HepG2 (cell line): ENCODE data around the gene MAPK10.

Experiments
- HMGXB3 ChIP-seq: sonication (generic); formaldehyde crosslinking; IDR thresholded peaks from 2 replicates; pipeline ENCODE4 v1.4.0; 2020; ENCODE audit warnings: missing genetic modification reagents, borderline replicate concordance
- LBX2 ChIP-seq: sonication (generic); formaldehyde crosslinking; IDR thresholded peaks from 2 replicates; pipeline ENCODE4 v1.5.0; 2020; ENCODE audit warnings: missing genetic modification reagents, mild to moderate bottlenecking, borderline replicate concordance
- MAF1 ChIP-seq: sonication (generic); formaldehyde crosslinking; IDR thresholded peaks from 2 replicates; pipeline ENCODE4 v1.5.0; 2020; ENCODE audit warnings: missing genetic modification reagents, borderline replicate concordance
- POLR2A ChIP-seq, 2 experiments: IDR thresholded peaks; 2 replicates each; pipeline ENCODE4 v1.6.1; 2011; ENCODE audit warnings: low read depth in 2 of 2, low read length in 2 of 2, mild to moderate bottlenecking in 1 of 2, moderate library complexity in 1 of 2; ENCODE audit not compliant: insufficient read depth in 1 of 2
- SOX5 ChIP-seq: IDR thresholded peaks from 2 replicates; pipeline ENCODE4 v1.6.1; 2016; ENCODE audit warnings: borderline replicate concordance
- SOX6 ChIP-seq, 2 experiments: fragments of 450-650 bp in 1 of 2; sonication (generic) in 1 of 2; formaldehyde crosslinking in 1 of 2; IDR thresholded peaks; 2 replicates each; pipeline versions ENCODE4 v1.4.0 to v1.6.1; 2017 to 2020; ENCODE audit warnings: antibody characterized with exemption in 1 of 2, mild to moderate bottlenecking in 1 of 2, missing genetic modification reagents in 1 of 2
- SP4 ChIP-seq: sonication (generic); formaldehyde crosslinking; IDR thresholded peaks from 2 replicates; pipeline ENCODE4 v1.8.1; 2023; ENCODE audit warnings: mild to moderate bottlenecking, missing genetic modification reagents
- ZNF589 ChIP-seq: sonication (generic); formaldehyde crosslinking; conservative IDR thresholded peaks from 2 replicates; pipeline ENCODE4 v1.8.0; 2022; ENCODE audit warnings: mild to moderate bottlenecking, moderate library complexity, missing genetic modification reagents
- ZZZ3 ChIP-seq: sonication (generic); formaldehyde crosslinking; IDR thresholded peaks from 2 replicates; pipeline ENCODE4 v1.4.0; 2020; ENCODE audit warnings: missing genetic modification reagents, mild to moderate bottlenecking, borderline replicate concordance
- TF ChIP-seq, protein P1 (sequence below): sonication (generic); formaldehyde crosslinking; IDR thresholded peaks from 2 replicates; pipeline ENCODE4 v1.5.0; 2020; ENCODE audit warnings: mild to moderate bottlenecking, missing genetic modification reagents, moderate library complexity

DNA sequence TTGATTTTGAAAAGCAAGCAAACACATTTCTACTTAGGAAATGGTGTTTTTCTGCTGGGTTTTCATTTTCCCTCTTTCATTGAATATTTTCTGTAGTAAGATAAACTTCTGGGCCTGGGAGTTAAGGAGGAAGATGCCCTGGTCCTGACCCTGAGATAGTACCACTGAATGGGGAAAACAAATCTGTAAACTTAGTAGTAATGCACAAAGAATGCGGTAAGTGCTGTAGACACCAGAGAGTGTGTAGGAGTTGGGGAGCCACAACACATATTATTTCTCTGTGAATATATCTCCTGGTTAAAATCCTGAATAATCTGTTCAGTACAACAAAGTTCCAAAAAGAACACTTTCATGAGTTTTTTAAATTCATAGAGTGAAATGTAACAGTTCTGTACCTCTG is 178.3 kb downstream of the MAPK10 start:
- no peak for TF ChIP-seq SOX5 (CRISPR knock-in tag)
- TF ChIP-seq HMGXB3 (CRISPR knock-in tag) = no peak
- no peak for TF ChIP-seq SP4
- TF ChIP-seq LBX2 = no peak
- TF ChIP-seq ZZZ3 = no peak
- no peak for TF ChIP-seq MAF1 (CRISPR knock-in tag)
- TF ChIP-seq, protein P1, sequence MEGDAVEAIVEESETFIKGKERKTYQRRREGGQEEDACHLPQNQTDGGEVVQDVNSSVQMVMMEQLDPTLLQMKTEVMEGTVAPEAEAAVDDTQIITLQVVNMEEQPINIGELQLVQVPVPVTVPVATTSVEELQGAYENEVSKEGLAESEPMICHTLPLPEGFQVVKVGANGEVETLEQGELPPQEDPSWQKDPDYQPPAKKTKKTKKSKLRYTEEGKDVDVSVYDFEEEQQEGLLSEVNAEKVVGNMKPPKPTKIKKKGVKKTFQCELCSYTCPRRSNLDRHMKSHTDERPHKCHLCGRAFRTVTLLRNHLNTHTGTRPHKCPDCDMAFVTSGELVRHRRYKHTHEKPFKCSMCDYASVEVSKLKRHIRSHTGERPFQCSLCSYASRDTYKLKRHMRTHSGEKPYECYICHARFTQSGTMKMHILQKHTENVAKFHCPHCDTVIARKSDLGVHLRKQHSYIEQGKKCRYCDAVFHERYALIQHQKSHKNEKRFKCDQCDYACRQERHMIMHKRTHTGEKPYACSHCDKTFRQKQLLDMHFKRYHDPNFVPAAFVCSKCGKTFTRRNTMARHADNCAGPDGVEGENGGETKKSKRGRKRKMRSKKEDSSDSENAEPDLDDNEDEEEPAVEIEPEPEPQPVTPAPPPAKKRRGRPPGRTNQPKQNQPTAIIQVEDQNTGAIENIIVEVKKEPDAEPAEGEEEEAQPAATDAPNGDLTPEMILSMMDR (CRISPR knock-in tag) = no peak
- no peak for TF ChIP-seq ZNF589 (CRISPR knock-in tag)
- no peak for TF ChIP-seq SOX6 (IDR thresholded peaks at IDR 0.05)
- TF ChIP-seq SOX6 (CRISPR knock-in tag; IDR thresholded peaks at IDR 0.05) = no peak
- TF ChIP-seq POLR2A (IDR thresholded peaks at IDR 0.05; ENCODE audit: insufficient read depth in 1 of 2, low read depth in 2 of 2, low read length in 2 of 2) = no peak
